HT1080 (cell line): ENCODE data around the gene ABCA3. TPM values are rescaled to one million over a fixed set of nuclear protein-coding genes. Genes with fewer than 3 reads are reported as not detected.
A peak's percentile ranks its signal among the peaks of the same experiment; 100 is the strongest.

Source experiments
- DNase-seq: peaks from one replicate; pipeline ENCODE4 v3.0.0-alpha.2; 2015; ENCODE audit warnings: low read depth
- total RNA-seq: library from RNA; depleted of rRNA; stranded (reverse); fragments of >200 nt; shearing (Covaris generic); gene quantifications from 2 replicates; pipeline ENCODE4 v1.2.3, GENCODE V29; 2014

Gene ABCA3
- total RNA-seq, 1 experiment from 2014 or later, result 0.14 TPM

DNA sequence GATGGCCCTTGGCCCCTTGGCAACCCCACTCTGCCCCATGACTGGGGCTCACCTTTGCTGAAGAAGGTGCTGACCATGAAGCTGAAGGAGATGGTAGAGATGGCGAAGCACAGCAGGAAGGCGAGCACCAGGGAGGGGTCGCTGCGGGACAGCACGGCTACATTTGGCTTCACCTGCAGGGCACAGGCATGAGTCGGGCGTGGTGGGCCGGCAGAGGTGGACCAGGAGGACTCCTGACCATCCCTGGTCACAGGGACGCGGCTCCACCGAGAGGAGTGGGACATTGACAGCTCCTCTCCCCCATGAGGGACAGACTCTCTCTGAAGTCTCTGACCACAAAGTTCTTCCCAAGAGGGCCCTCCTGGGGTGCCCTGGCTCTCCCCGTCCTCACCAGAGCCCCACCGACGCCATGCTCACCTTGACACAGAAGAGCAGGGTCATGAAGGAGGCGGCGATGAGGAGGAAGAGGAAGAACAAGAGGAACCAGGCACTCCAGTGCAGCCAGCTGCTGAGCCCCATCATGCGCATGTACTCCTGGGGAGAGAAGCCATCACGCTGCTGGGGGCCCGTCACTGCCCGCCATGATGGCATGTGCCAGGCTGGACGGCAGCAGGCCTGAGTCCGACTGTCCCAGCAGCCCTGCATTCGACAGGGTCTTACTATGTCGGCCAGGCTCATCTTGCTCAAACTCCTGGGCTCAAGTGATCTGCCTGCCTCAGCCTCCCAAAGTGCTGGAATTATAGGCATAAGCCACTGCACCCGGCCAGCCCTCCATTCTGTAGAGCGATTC lies 23.1 kb downstream of the ABCA3 start:
- DNase-seq, result no peak

DNA sequence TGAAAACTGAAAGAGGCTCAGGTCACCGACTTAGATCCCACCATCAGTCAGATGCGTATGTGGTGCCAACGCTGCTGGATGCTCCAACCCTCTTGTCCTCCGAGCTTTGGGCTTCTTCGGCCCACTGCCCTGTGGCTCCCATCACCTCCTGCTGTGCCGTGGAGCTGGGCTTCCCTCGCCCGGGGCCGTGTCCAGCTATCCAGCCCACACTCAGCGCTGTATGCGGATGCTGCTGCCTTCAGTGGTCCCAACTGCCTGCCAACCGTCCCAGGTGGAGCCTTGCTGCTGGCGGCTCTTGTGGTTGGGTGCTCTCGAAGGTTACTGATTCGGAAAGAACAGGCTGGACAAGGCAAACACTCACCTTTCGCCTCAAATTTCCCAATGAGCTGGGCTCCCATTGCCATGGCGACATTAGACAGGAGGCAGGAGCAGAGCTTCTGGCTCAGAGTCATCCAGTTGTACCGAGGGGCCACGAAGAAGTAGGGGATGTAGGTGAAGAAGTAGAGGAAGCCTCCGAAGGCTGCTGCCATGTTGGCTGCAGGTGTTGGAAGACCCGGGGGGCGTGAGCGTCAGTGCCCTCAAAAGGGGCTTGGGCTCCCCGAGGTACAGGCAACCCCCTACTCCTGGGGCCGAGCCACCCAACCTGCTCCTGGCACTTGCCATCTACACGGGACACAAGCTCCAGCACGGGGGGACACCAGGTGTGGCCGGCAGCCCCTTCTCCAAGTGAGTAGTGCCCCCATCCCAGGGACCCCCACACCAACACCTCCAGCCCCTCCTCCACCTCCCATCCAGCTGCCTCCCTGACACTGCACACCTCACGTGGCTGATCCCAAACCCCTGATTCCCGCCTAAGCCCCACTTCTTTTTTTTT lies 32.2 kb downstream of the ABCA3 start:
- no peak for DNase-seq

DNA sequence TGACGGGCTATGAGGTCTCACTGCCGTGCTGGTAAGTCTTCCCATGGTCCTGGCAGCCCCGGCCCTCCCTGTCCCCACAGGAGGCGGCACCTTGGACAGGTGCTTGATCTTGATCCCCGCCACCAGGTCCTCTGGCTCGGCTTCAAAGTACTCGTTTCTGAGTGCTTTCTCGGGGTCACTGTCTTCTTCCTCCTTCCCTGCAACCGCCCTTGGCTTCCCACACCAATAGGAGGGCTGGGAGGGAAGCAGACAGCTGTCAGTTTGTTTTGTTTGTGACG lies 40.7 kb downstream of the ABCA3 start:
- DNase-seq, result no peak

DNA sequence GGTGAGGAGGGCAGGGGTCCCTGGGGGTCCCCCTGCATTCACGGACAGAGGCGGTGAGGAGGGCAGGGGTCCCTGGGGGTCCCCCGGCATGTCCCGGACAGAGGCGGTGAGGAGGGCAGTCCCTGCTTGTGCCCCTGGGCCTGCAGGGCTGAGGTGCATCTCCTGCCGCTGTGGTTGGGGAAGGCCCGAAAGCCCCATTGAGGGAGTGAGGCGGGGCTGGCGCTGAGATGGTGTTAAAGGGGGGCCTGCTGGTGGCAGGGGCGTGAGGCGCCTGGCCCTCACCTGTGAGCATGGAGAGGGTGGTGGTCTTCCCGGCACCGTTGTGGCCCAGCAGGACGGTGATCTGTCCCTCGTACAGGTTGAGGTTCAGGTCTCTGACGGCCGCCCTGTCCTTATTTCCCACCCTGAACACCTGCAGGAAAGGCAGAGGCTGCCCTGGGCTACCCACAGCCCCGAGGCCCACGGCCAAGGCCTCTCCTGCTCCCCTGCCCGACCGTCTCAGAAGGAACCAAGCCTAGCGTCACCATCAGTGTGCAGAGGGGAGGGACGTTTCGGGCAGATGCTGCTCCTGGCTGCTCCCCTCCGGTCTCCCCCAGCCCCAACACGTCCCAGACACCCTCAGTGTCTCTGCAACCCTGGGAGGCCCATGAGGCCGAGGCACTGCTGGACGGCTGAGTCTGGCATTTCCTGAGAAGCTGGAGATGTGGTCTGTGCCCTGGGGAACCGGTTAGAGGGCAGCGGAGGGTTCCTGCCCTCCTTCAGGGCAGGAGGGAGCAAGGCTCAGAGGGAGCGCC lies 41.2 kb downstream of the ABCA3 start:
- no peak for DNase-seq

DNA sequence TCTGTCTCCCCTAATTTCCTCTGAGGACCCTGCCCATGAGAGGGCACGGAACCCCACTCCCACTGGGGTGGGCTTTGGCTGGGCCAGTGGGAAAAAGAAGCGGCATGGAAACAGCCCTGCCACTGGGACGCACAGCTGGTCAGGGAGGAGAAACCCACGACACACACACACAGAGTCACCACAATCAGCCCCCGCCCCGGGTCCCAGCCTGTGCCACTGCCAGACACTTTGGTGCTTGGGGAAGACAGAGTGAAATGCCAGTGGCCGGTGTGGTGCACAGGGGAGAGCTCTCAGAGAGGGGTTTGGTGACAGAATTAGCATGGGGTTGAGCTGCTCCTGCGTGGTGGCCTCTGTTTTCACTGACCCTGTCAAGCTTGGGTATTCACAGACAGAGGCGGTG lies 41.9 kb downstream of the ABCA3 start:
- DNase-seq, result no peak

DNA sequence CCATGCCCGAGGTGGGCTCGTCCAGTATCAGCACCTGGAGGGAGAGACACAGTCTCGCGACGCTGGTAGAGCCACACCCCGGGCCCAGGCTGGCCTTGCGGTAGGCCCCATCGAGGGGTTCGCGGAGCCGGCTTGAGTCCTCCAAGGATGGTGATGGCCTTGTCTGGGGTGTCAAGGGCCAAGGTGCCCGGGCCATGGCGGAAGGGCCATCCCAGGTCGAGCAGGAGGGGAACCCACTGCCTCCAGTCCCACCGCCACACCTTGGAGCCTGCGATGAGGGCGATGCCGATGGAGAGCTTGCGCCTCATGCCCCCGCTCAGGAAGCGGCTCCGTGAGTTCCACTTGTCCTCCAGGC lies 43.0 kb downstream of the ABCA3 start:
- no peak for DNase-seq

DNA sequence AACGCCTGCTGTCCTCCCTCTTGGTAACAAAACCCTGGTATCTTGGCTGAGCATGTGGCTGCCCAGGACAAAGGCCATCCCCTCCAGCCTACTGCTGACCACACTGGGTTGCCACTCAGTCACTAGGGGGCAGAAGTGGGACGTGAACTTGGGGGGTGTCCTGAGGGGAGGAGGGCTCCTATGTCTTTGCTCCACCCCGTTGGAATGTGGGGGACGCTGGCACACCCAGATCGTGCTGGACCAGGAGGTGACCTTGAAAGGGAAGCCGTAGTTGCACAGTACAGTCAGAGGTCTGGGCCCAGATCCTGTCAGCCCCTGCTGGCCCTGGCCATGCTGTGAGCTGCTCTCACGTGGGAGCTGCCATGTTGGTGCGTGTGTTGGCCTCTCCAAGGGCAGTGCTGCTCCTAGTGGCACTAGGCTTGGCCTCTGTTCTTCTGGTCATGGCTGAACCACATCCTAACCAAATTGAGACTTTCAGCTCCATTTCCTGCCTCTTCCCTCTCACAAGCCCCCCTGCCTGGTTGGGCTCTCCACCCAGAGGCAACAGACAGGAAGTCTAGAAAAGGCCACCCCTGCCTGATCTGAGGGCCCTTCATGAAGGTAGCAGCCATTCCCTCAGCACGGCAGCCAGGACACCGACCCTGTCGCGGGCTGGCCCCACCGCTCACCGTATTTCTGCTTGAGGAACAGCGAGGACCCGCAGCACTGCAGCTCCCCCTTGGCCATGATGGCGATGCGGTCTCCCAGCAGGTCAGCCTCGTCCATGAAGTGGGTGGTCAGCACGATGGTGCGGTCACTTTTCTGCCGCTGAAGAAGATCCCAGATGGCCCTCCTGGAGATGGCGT lies 43.6 kb downstream of the ABCA3 start:
- peak; percentile 39 for DNase-seq

DNA sequence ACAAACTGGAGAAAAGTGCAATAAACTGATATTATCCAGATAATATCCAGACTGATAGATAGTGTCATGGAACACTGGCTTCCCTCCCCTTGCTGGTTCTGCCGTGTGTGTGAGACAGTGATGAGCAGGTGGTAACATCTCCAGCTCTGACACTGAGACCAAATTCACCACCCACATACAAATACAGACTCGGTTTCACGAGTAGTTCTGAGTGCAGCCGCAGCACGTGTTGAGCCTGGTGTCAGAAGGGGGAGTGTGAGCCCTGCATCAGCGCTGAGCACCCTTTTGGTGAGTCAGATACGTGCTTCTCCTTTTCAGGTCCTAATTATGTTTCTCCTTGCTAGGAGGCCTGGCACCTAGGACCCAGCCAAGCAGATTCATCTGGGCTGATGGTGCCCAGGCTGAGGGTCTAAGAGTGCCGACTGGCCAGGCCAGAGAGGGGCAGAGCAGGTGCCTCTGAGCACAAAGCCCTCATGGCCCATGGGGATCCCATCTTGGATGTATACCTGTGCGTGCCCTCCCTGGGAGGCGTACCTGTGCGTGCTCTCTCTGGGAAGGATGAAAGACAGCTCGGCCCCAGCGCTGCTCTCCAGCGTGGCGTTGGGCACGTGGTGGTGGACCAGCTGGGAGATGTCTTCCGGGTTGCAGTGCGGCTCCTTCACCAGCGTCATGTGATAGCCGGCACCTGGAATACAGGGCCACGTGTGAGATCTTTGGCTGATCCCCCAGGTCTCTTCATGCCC lies 45.3 kb downstream of the ABCA3 start:
- no peak for DNase-seq

DNA sequence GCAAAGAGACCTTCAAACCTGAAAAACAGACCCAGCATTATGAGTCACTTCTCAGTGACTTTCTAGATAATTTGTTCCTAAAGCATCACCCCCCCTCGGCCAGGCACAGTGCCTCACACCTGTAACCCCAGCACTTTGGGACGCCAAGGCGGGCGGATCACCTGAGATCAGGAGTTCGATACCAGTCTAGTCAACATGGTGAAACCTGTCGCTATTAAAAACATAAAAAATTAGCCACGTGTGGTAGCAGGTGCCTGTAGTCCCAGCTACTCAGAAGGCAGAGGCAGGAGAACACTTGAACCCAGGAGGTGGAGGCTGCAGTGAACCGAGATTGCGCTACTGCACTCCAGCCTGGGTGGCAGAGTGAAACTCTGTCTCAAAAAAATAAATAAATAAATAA lies 48.3 kb downstream of the ABCA3 start:
- no peak for DNase-seq

DNA sequence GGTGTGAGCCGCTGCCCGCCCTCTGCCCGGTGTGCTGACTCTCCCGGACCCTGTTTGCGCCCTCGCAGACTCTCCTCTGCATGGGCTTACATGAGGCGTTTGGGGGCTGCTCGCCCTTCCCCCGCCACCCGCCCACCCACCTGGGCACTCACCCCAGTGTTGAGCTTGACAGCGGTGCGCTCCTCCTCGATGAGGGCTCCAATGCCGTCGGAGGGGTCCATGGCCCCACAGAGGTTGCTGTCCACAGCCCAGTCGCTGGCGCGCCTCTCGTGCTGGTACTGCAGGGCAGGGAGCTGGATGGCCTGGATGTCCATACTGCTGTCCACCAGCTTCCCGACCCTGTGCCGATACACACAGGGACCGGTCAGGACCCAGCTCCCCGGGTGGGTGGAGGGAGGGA lies 51.2 kb downstream of the ABCA3 start:
- DNase-seq, result no peak

DNA sequence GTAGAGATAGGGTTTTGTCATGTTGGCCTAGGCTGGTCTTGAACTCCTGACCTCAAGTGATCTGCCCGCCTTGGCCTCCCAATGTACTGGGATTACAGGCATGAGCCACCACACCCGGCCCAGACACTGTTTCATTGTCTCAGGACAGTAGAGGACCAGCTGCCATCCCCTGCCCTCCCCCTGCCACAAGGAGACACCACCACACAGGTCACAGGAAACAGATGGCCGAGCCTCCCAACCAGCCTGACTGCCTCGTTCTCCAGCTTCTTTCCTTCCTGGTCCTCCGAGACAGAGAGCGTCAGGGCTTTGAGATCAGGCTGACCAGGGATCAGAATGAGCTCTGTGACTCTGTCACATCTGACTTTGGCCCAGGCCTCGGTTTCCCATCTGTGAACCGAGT lies 51.8 kb downstream of the ABCA3 start:
- DNase-seq, result no peak

DNA sequence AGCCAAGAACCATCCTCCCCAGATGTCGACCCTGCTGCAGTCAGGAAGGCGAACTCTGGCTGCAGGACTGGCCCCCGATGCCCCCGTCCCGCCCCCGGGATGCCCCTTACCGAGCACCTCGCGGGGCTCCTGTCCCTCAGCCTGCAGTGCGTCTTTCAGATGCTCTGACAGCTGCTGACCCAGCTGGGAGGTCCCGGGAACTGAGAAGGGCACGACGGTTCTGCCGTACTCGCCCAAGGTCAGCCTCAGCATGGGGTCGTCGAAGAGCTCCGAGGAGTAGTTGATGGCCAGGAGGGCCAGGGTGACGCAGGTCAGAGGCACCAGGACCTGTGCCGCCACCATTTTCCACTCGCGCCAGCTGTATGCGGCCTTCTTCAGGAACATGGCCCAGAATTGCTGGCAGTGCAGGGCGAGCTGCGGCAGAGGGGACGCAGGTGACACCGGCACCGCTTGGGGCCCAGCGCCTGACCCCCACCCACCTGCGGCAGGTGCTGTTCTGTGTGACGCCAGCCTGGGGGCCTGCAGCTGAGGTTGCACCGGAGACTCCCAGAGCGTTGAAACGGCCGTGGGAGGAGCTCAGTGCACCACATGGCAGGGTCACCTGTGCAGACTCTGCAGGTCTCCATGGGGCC lies 52.5 kb downstream of the ABCA3 start:
- no peak for DNase-seq

DNA sequence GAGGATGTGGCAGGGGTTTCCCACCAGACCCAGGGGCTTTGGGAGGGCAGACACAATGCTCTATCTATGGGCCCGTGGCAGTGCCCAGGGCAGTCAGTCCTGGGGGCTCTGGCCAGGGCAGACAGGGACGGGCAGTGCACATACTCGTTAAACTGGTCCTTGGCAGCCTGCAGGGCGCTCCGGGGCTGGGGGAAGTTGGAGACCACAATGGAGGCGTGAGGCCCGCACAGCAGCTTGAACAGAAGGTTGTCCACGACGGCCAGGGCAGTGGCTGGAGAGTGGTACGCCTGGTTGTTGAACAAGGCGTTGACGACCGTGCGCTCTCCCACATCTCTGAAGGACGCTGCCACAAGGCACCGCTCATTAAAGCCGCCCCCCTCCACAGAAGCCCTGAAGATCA lies 54.0 kb downstream of the ABCA3 start:
- no peak for DNase-seq

DNA sequence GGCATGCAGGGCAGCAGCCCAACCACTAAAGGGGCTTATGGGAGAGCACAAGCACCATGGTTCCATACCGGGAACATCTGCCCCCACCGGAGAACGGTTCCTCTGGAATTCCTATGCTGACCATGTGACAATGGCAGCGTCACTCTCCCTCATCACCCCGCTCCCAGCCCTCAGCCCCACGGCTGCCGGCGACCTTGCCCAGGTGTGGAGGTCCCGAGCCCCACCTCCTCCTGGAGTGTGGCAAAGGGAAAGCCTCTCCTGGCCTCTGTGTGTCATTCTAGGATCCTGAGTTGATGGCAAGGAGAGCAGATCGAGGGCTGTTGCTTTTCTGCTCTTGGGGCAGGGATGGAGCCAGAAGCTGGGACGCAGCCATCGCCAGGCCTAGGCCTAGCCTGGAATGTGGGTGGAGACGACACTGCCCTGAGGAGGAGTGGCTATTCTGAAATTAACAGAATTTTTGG lies 54.8 kb downstream of the ABCA3 start:
- DNase-seq, result no peak

DNA sequence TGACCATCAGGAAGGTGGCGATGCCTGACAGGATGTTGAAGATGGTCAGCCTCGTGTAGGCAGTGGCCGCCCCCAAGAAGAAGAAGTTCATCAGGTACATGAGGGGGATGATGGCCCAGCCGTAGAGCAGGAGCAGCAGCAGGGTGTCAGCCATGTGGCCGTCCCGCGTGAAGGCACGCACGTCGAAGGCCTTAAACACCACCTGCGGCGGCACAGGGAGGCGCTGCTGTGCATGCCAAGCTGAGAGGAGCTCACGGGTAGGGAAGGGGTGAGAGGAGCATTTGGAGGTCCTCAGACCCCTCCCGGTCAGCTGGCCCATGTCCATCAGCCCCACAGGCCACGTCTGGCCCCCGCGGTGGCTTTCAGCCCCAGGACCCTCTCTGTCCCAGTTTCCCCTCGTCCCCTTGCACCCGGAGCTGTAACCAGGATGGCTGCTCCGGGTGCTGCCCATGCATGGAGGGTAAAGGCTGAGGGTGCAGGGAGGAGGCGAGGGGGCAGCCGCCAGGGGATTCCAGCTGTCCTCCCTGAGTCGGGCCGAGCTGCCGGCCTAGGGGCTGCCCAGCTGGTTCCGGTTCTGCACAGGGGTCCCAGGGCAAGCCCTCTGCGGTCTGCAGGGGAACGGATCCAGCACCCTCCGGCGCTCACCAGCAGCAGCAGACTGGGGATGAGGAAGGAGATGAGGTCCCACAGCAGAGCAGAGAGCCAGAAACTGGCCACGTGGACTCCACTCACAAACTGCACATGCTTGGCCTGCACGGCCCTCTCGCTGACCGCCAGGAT lies 55.5 kb downstream of the ABCA3 start:
- no peak for DNase-seq

DNA sequence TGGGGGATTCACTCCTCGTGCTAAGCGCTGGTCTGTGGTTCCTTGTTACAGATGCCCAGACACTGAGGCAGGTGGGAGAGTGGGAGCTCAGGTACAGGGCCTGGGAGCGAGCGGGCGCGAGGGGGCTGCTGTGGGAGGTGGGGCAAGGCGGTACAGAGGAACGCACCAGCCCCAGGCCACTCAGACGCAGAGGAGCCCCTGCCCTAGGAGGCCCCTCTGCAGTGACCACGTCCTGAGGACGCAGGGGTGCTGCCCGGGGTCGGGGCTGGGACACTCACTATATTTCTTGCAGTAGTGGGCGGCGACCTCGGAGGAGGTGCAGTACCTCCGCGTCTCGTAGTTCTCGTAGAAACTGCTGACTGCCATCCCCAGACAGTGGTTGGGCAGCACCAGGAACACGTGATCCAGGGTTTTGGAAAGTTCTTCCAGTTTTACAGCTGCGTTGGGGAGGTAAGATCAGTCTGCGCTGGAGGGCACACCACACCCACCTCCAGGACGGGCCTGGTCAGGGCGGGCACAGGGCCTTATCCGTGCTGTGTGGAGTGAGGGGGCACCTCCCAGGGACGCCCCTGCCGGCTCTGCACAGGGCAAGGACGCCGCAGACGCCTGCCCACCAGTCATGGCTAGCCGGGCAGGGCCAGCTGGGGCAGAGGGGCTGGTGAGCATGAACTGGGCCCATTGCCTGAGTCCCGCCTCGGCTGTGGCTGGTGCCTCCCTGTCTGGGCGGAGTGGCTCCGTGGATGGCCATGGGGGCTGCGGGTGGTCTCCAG lies 56.3 kb downstream of the ABCA3 start:
- no peak for DNase-seq

DNA sequence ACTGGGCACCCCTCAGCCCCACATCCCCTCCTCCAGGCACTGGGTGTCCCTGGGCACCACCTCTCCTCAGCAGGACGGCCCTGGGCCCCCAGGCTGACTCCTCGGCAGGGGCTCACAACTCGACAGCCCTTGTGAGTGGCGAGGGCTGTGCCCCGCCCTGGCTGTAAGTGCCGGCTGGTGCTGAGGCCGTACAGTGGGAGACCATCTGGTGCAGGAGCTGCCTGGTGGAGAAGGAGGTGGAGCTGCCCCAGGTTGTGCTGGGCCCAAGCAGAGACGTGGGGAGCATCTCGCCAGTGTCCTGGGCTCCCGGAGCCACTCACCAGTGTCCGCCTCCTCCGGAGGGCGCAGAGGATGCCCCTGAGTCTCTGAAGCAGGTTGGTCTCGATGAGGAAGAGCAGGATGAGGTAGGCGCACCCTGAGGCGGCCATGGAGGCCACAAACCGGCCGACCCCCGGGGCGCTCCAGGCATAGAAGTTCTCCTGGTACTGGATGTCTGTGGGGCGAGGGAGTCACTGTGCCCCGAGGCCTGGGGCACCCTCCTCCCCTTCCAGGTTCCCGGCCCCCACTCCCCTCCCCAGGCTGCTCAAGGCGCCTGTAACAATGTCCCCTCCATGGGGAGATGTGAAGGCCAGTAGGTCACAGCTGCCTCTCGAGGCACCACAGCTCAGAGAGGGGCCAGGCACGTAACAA lies 57.5 kb downstream of the ABCA3 start:
- DNase-seq, result no peak

DNA sequence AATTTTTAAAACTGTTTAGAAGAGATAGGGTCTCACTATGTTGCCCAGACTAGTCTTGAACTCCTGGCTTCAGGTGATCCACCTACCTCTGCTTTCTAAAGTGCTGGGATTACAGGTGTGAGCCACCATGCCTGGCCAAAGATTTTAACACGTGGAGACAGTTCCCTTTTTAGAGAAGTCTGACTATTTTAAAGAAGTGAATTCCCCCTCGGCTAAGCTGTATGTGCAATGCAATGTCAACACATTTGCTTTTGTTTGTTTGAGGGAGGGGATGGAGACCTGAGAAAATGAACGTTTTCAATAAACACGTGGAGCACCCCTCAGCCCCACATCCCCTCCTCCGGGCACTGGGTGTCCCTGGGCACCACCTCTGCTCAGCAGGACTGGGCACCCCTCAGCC lies 58.3 kb downstream of the ABCA3 start:
- no peak for DNase-seq
